H9 (cell line): ENCODE data around the gene TTLL12. TPM values are rescaled to one million over a fixed set of nuclear protein-coding genes. Genes with fewer than 3 reads are reported as not detected.

Source experiments
- DNase-seq: peaks from one replicate; pipeline ENCODE4 v3.0.0-alpha.2; 2017
- H2AFZ ChIP-seq: one replicate; pipeline ENCODE4 v1.6.1; 2013; ENCODE audit warnings: mild to moderate bottlenecking, low read length, control low read depth, moderate library complexity
- H2AK5ac ChIP-seq: 2 replicates; pipeline ENCODE4 v1.6.1; 2013; ENCODE audit warnings: low read length, control low read depth, mixed read lengths; ENCODE audit not compliant: insufficient read length
- H2BK120ac ChIP-seq: one replicate; pipeline ENCODE4 v1.6.1; 2013; ENCODE audit warnings: low read depth, mild to moderate bottlenecking, low read length, control low read depth, inconsistent platforms; ENCODE audit not compliant: poor library complexity, severe bottlenecking
- H2BK12ac ChIP-seq: 2 replicates; pipeline ENCODE4 v1.6.1; 2013; ENCODE audit warnings: low read length, control low read depth, mixed read lengths, low read depth; ENCODE audit not compliant: insufficient read length
- H2BK15ac ChIP-seq: 2 replicates; pipeline ENCODE4 v1.6.1; 2013; ENCODE audit warnings: low read depth, low read length, control low read depth
- H2BK20ac ChIP-seq: one replicate; pipeline ENCODE4 v1.6.1; 2013; ENCODE audit warnings: low read depth, mild to moderate bottlenecking, low read length, control low read depth, inconsistent platforms; ENCODE audit not compliant: poor library complexity, severe bottlenecking
- H2BK5ac ChIP-seq: 2 replicates; pipeline ENCODE4 v1.6.1; 2013; ENCODE audit warnings: low read length, control low read depth, mixed read lengths; ENCODE audit not compliant: insufficient read length
- H3K14ac ChIP-seq: 2 replicates; pipeline ENCODE4 v1.6.1; 2013; ENCODE audit warnings: low read length, control low read depth; ENCODE audit not compliant: insufficient read depth
- H3K18ac ChIP-seq: 2 replicates; pipeline ENCODE4 v1.6.1; 2013; ENCODE audit warnings: low read depth, mild to moderate bottlenecking, mixed read lengths, low read length, control low read depth; ENCODE audit not compliant: insufficient read length
- H3K23ac ChIP-seq: 2 replicates; pipeline ENCODE4 v1.6.1; 2013; ENCODE audit warnings: low read length, control low read depth, mixed read lengths, low read depth; ENCODE audit not compliant: insufficient read length
- H3K23me2 ChIP-seq: 2 replicates; pipeline ENCODE4 v1.6.1; 2013; ENCODE audit warnings: low read depth, mild to moderate bottlenecking, mixed read lengths, low read length, control low read depth; ENCODE audit not compliant: insufficient read length, poor library complexity, severe bottlenecking
- H3K27ac ChIP-seq: 2 replicates; pipeline ENCODE4 v1.5.1; 2013; ENCODE audit warnings: low read length, control low read depth, mixed read lengths, low read depth; ENCODE audit not compliant: insufficient read length
- H3K27me3 ChIP-seq: 2 replicates; pipeline ENCODE4 v1.6.1; 2013; ENCODE audit warnings: low read length, control low read depth, inconsistent platforms; ENCODE audit not compliant: insufficient read depth
- H3K4ac ChIP-seq: 2 replicates; pipeline ENCODE4 v1.6.1; 2013; ENCODE audit warnings: low read depth, mild to moderate bottlenecking, control low read depth, inconsistent platforms, low read length, moderate library complexity
- H3K4me1 ChIP-seq: 2 replicates; pipeline ENCODE4 v1.6.1; 2013; ENCODE audit warnings: low read length, control low read depth, inconsistent platforms; ENCODE audit not compliant: insufficient read depth
- H3K4me2 ChIP-seq: 2 replicates; pipeline ENCODE4 v1.6.1; 2013; ENCODE audit warnings: low read length, control low read depth, mixed read lengths; ENCODE audit not compliant: insufficient read length, insufficient read depth
- H3K56ac ChIP-seq: 2 replicates; pipeline ENCODE4 v1.6.1; 2013; ENCODE audit warnings: low read depth, mild to moderate bottlenecking, mixed read lengths, low read length, control low read depth; ENCODE audit not compliant: insufficient read length
- H3K79me1 ChIP-seq: 2 replicates; pipeline ENCODE4 v1.6.1; 2013; ENCODE audit warnings: low read depth, mild to moderate bottlenecking, moderate library complexity, low read length, control low read depth, inconsistent platforms; ENCODE audit not compliant: insufficient read depth, poor library complexity, severe bottlenecking
- H3K79me2 ChIP-seq: 2 replicates; pipeline ENCODE4 v1.6.1; 2013; ENCODE audit warnings: low read length, control low read depth, inconsistent platforms; ENCODE audit not compliant: insufficient read depth
- H3K9ac ChIP-seq: 2 replicates; pipeline ENCODE4 v1.6.1; 2013; ENCODE audit warnings: low read length, control low read depth, mixed read lengths; ENCODE audit not compliant: insufficient read length; ENCODE audit errors: extremely low read depth
- H3K9me3 ChIP-seq: one replicate; pipeline ENCODE4 v1.6.1; 2013; ENCODE audit warnings: low read depth, low read length, inconsistent platforms; ENCODE audit not compliant: control insufficient read depth
- H3T11ph ChIP-seq: one replicate; pipeline ENCODE4 v1.6.1; 2013; ENCODE audit warnings: mild to moderate bottlenecking, low read length, control low read depth, inconsistent platforms
- H4K20me1 ChIP-seq: one replicate; pipeline ENCODE4 v1.6.1; 2013; ENCODE audit not compliant: control insufficient read depth, insufficient read length, insufficient read depth
- H4K5ac ChIP-seq: 2 replicates; pipeline ENCODE4 v1.6.1; 2013; ENCODE audit warnings: low read depth, mild to moderate bottlenecking, mixed read lengths, low read length, control low read depth; ENCODE audit not compliant: insufficient read length
- H4K8ac ChIP-seq: replicated peaks from 2 replicates; pipeline ENCODE4 v1.6.1; 2013; ENCODE audit warnings: low read length, control low read depth, mixed read lengths, low read depth; ENCODE audit not compliant: insufficient read length
- H4K91ac ChIP-seq: 2 replicates; pipeline ENCODE4 v1.6.1; 2013; ENCODE audit warnings: low read depth, mild to moderate bottlenecking, moderate library complexity, mixed read lengths, low read length, control low read depth; ENCODE audit not compliant: insufficient read length
- H3K27ac Mint-ChIP-seq, 3 experiments: 2 replicates in 2 of 3; 3 replicates in 1 of 3; pipeline ENCODE4 v1.8.0; 2020 to 2021; ENCODE audit warnings: mixed read lengths in 3 of 3, mild to moderate bottlenecking in 1 of 3, moderate library complexity in 1 of 3
- H3K27me3 Mint-ChIP-seq: 2 replicates; pipeline ENCODE4 v1.8.0; 2021; ENCODE audit warnings: low read depth, mild to moderate bottlenecking, moderate library complexity, mixed read lengths
- H3K36me3 Mint-ChIP-seq, 3 experiments: 2 replicates in 2 of 3; 3 replicates in 1 of 3; pipeline ENCODE4 v1.8.0; 2020 to 2021; ENCODE audit warnings: low read depth in 3 of 3, mixed read lengths in 3 of 3; ENCODE audit not compliant: insufficient read depth in 1 of 3
- H3K4me1 Mint-ChIP-seq, 2 experiments: 2 replicates each; pipeline ENCODE4 v1.8.0; 2020; ENCODE audit warnings: mixed read lengths in 2 of 2
- H3K4me3 Mint-ChIP-seq, 2 experiments: 2 replicates in 1 of 2; 3 replicates in 1 of 2; pipeline ENCODE4 v1.8.0; 2020 to 2021; ENCODE audit warnings: mild to moderate bottlenecking in 2 of 2, mixed read lengths in 2 of 2, moderate library complexity in 1 of 2
- H3K9me3 Mint-ChIP-seq, 2 experiments: 2 replicates in 1 of 2; 3 replicates in 1 of 2; pipeline ENCODE4 v1.8.0; 2020; ENCODE audit warnings: mild to moderate bottlenecking in 2 of 2, mixed read lengths in 2 of 2, moderate library complexity in 1 of 2
- CTCF ChIP-seq: fragments of 200-600 bp; sonication (generic); conservative IDR thresholded peaks from 3 replicates; pipeline ENCODE4 v1.8.0; 2021; ENCODE audit warnings: antibody characterized with exemption, mild to moderate bottlenecking
- WGBS: extraction: QIAGEN DNeasy Blood & Tissue Kit; methylation state at CpG from one replicate; pipeline ENCODE4 v1.1.7; 2013; ENCODE audit warnings: missing lambda C conversion rate, low lambda C conversion rate, mixed read lengths; ENCODE audit not compliant: insufficient read length; ENCODE audit errors: extremely low coverage; 5-methylcytosine and 5-hydroxymethylcytosine counted together
- total RNA-seq: library from RNA; stranded (reverse); gene quantifications from 2 replicates; pipeline ENCODE4 v1.2.1, GENCODE V29; 2021

Gene TTLL12
- total RNA-seq, 1 experiment from 2014 or later = 89.6 TPM

DNA sequence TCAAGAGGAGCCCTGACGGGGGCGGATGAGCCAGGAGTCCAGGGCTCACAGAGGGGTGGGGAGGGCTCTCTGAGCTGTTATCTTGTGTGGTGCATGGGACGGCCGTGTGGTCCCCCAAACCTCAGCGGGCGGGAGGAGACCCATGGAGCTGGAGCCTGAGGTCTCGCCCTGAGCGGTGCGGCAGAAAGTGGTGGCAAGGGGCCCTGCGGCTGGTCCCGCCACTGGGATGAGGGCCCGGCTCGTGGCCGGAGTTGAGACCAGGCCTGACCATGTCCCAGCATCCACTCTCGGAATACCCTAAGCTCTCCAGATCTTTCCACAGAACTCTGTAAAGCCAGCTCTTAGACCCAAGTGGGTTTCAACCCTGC is 22.6 kb upstream of the TTLL12 start:
- Histone ChIP-seq H2AK5ac (no peak overlapping the region), H4K91ac (no peak overlapping the region), H3K4me1 (no peaks in the 10 kb centered on the region; the same call in 1 of the 2 replicates), H2BK15ac (no peak overlapping the region), H3K4ac (no peak overlapping the region), H4K5ac (no peak overlapping the region), H2BK120ac (no peak overlapping the region), H3K14ac (no peak overlapping the region), H3K27ac (no peak overlapping the region), H3K79me2 (no peaks in the 10 kb centered on the region), H3K9ac (no peak overlapping the region), H2AFZ (no peak overlapping the region), H3K79me1 (no peaks in the 10 kb centered on the region), H2BK5ac (no peak overlapping the region), H4K20me1 (no peaks in the 10 kb centered on the region), H2BK20ac (no peak overlapping the region), H3K4me2 (no peak overlapping the region), H3K27me3 (no peaks in the 10 kb centered on the region), H3T11ph (no peak overlapping the region), H4K8ac (no peak overlapping the region), H3K23ac (no peak overlapping the region), H3K56ac (no peak overlapping the region), H3K9me3 (no peaks in the 10 kb centered on the region), H3K18ac (no peak overlapping the region), H2BK12ac (no peak overlapping the region), H3K23me2 (no peaks in the 10 kb centered on the region)
- no peak for TF ChIP-seq CTCF
- Mint-ChIP-seq H3K4me3 (no peak overlapping the region), H3K27ac (peak overlapping the region in 1 of 3 experiments; percentile 67; a peak in 1 of 7 replicates), H3K4me1 (peaks cover 11 to 18% of the 10 kb centered on the region in 2 experiments; a peak in 3 of 4 replicates), H3K9me3 (no peaks in the 10 kb centered on the region), H3K36me3 (no peaks in the 10 kb centered on the region), H3K27me3 (no peaks in the 10 kb centered on the region; the same call in 1 of the 2 replicates)
- no CpG with 5 or more reads among the region's 15 CpGs for WGBS
- no peak for DNase-seq
